B cell (primary cell): ENCODE results near the gene ADAMTSL2. TPM values are rescaled to one million over a fixed set of nuclear protein-coding genes. Genes with fewer than 3 reads are reported as not detected.

ENCODE experiments used
- ATAC-seq: fragments of 200-7000 bp; cut with Tn5 transposase; one replicate; pipeline ENCODE4 v1.10.0; 2021; ENCODE audit warnings: low read depth, mild to moderate bottlenecking, moderate number of reproducible peaks, moderate library complexity
- CTCF ChIA-PET: fragments of 350-600 bp; sonication (Branson Sonifier 250); formaldehyde crosslinking; loops from one replicate; lab custom pipeline; 2021; ENCODE audit warnings: antibody characterized with exemption, inconsistent platforms; lab: Charles Lee
- POLR2A ChIA-PET: fragments of 350-600 bp; sonication (Branson Sonifier 250); formaldehyde crosslinking; loops from one replicate; lab custom pipeline; 2021; ENCODE audit warnings: antibody characterized with exemption; lab: Charles Lee
- DNase-seq: peaks from one replicate; pipeline ENCODE4 v3.0.0; 2013
- H2AFZ ChIP-seq: 2 replicates; pipeline ENCODE4 v1.6.1; 2012; ENCODE audit warnings: mild to moderate bottlenecking, low read depth, low read length; ENCODE audit not compliant: insufficient read depth, poor library complexity, severe bottlenecking
- H3K27ac ChIP-seq, 2 donors: 1 replicate in 1 of 2; 2 replicates in 1 of 2; pipeline ENCODE4 v1.5.1; 2012 to 2013; ENCODE audit warnings: low read length in 2 of 2, mild to moderate bottlenecking in 2 of 2, moderate library complexity in 1 of 2
- H3K27me3 ChIP-seq, 4 experiments: fragments of 200-600 bp in 1 of 4; sonication (generic) in 1 of 4; replicated peaks in 1 of 4; 1 replicate in 2 of 4; 2 replicates in 2 of 4; pipeline versions ENCODE4 v1.6.1 to v1.7.0; 2013 to 2016; ENCODE audit warnings: low read length in 3 of 4, mild to moderate bottlenecking in 2 of 4, mixed read lengths in 1 of 4, moderate library complexity in 1 of 4; ENCODE audit not compliant: insufficient read depth in 4 of 4, control insufficient read depth in 3 of 4; ENCODE audit errors: control extremely low read depth in 1 of 4
- H3K36me3 ChIP-seq, 2 experiments: replicated peaks in 1 of 2; 1 replicate in 1 of 2; 2 replicates in 1 of 2; pipeline versions ENCODE4 v1.6.1 to v1.7.1; 2013; ENCODE audit warnings: low read length in 1 of 2; ENCODE audit not compliant: insufficient read depth in 2 of 2, control insufficient read depth in 1 of 2; ENCODE audit errors: control extremely low read depth in 1 of 2, extremely low read depth in 1 of 2
- H3K4me1 ChIP-seq, 2 donors: fragments of 200-600 bp in 1 of 2; sonication (generic) in 1 of 2; 1 replicate in 1 of 2; 2 replicates in 1 of 2; pipeline versions ENCODE4 v1.5.1 to v1.6.1; 2013 to 2017; ENCODE audit warnings: low read length in 2 of 2; ENCODE audit not compliant: control insufficient read depth in 2 of 2, insufficient read depth in 2 of 2
- H3K4me2 ChIP-seq: replicated peaks from 2 replicates; pipeline ENCODE3; 2012; ENCODE audit warnings: mild to moderate bottlenecking, low read depth, low read length; ENCODE audit not compliant: poor library complexity, severe bottlenecking
- H3K4me3 ChIP-seq, 5 experiments: fragments of 200-600 bp in 1 of 5; sonication (generic) in 1 of 5; 1 replicate in 3 of 5; 2 replicates in 2 of 5; pipeline versions ENCODE4 v1.5.1 to v1.7.0; 2011 to 2016; ENCODE audit warnings: low read length in 4 of 5, mild to moderate bottlenecking in 4 of 5, low read depth in 2 of 5, control low read depth in 1 of 5, moderate library complexity in 1 of 5; ENCODE audit not compliant: insufficient read depth in 1 of 5; ENCODE audit errors: control extremely low read depth in 1 of 5, extremely low read depth in 1 of 5
- H3K79me2 ChIP-seq: fragments of 200-600 bp; sonication (generic); one replicate; pipeline ENCODE4 v1.6.0; 2016; ENCODE audit warnings: low read length; ENCODE audit not compliant: control insufficient read depth, insufficient read depth
- H3K9ac ChIP-seq: fragments of 200-600 bp; sonication (generic); 2 replicates; pipeline ENCODE4 v1.6.1; 2017; ENCODE audit warnings: mild to moderate bottlenecking, low read length, moderate library complexity
- H3K9me3 ChIP-seq, 3 donors: one replicate each; pipeline versions ENCODE4 v1.6.1 to v1.7.1; 2013; ENCODE audit warnings: low read length in 2 of 3; ENCODE audit not compliant: control insufficient read depth in 2 of 3, insufficient read depth in 1 of 3; ENCODE audit errors: control extremely low read depth in 1 of 3
- H4K20me1 ChIP-seq: 2 replicates; pipeline ENCODE4 v1.6.0; 2012; ENCODE audit warnings: mild to moderate bottlenecking, low read length; ENCODE audit not compliant: insufficient read depth, control insufficient read depth, poor library complexity, severe bottlenecking
- H3K27ac Mint-ChIP-seq: one replicate; pipeline ENCODE4 v1.8.0; 2021; ENCODE audit warnings: mixed read lengths
- H3K27me3 Mint-ChIP-seq: one replicate; pipeline ENCODE4 v1.8.0; 2021; ENCODE audit warnings: mixed read lengths
- H3K4me1 Mint-ChIP-seq: one replicate; pipeline ENCODE4 v1.8.0; 2021; ENCODE audit warnings: mixed read lengths
- H3K4me3 Mint-ChIP-seq: one replicate; pipeline ENCODE4 v1.8.0; 2021; ENCODE audit warnings: mixed read lengths
- H3K9me3 Mint-ChIP-seq: one replicate; pipeline ENCODE4 v1.8.0; 2022; ENCODE audit warnings: mixed read lengths; ENCODE audit not compliant: insufficient read depth
- EZH2 ChIP-seq: IDR thresholded peaks from 2 replicates; pipeline ENCODE4 v1.6.1; 2012; ENCODE audit warnings: borderline replicate concordance, low read depth, mild to moderate bottlenecking, moderate library complexity, low read length; ENCODE audit not compliant: insufficient read depth, poor library complexity, severe bottlenecking
- WGBS: methylation state at CpG from one replicate; pipeline ENCODE4 v1.1.5; 2013; ENCODE audit warnings: missing lambda C conversion rate; ENCODE audit not compliant: insufficient coverage; 5-methylcytosine and 5-hydroxymethylcytosine counted together
- intact Hi-C: fragments of 100-400 bp; cut with micrococcal nuclease; formaldehyde crosslinking; loops from one replicate; pipeline ENCODE4 v1.10.0; 2022
- polyA plus RNA-seq: library from polyadenylated mRNA; depleted of rRNA; stranded (reverse); fragments of >200 nt; gene quantifications from 2 replicates; pipeline ENCODE4 v1.2.3, GENCODE V29; 2012
- total RNA-seq, 2 donors: library from RNA; stranded (reverse); fragments of 120-200 nt in 1 of 2; gene quantifications; 1 replicate in 1 of 2; 2 replicates in 1 of 2; pipeline versions ENCODE4 v1.2.3 to v1.2.4, GENCODE V29; 2013 to 2022
- TF ChIP-seq, protein P1 (sequence below): fragments of 200-600 bp; IDR thresholded peaks from one replicate; pipeline ENCODE4 v1.8.0; 2022; ENCODE audit warnings: antibody characterized with exemption, mild to moderate bottlenecking

The ADAMTSL2 gene
- total and polyA plus RNA-seq, 2 donors (not counting 1 experiment from before 2014, with no cell fraction given) = 0.03 TPM; not detected in 1

DNA sequence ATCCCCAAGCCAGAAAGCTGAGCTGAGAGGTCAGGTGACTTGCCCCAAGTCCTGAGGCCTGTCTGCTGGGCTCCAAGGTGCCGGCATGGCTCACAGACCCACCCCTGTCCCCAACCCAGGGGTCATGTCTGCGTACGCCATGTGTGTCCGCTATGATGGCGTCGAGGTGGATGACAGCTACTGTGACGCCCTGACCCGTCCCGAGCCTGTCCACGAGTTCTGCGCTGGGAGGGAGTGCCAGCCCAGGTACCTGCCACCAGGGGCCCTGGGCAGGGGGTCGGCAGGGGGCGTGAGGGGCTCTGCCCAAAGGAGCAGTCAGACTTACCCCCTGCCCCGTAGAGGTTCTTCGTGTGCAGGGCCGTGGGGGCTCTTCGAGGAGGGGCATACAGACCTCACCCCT is 32.3 kb downstream of the ADAMTSL2 start:
- intact Hi-C loops = no loop called here
- Histone ChIP-seq H3K79me2 (no peaks in the 10 kb centered on the region), H2AFZ (no peak overlapping the region), H3K9me3 (peaks cover 0 to 5% (median 0%) of the 10 kb centered on the region in 3 donors), H3K36me3 (no peaks in the 10 kb centered on the region), H3K27me3 (no peaks in the 10 kb centered on the region), H3K4me1 (peaks cover 0 to 5% of the 10 kb centered on the region in 2 donors), H3K27ac (no peak overlapping the region), H3K9ac (no peak overlapping the region), H3K4me3 (no peak overlapping the region), H4K20me1 (no peaks in the 10 kb centered on the region), H3K4me2 (no peak overlapping the region)
- H3K4me3 Mint-ChIP-seq = no peak overlapping the region
- H3K27ac Mint-ChIP-seq = no peak overlapping the region
- CTCF ChIA-PET = no interaction called here
- TF ChIP-seq, protein P1, sequence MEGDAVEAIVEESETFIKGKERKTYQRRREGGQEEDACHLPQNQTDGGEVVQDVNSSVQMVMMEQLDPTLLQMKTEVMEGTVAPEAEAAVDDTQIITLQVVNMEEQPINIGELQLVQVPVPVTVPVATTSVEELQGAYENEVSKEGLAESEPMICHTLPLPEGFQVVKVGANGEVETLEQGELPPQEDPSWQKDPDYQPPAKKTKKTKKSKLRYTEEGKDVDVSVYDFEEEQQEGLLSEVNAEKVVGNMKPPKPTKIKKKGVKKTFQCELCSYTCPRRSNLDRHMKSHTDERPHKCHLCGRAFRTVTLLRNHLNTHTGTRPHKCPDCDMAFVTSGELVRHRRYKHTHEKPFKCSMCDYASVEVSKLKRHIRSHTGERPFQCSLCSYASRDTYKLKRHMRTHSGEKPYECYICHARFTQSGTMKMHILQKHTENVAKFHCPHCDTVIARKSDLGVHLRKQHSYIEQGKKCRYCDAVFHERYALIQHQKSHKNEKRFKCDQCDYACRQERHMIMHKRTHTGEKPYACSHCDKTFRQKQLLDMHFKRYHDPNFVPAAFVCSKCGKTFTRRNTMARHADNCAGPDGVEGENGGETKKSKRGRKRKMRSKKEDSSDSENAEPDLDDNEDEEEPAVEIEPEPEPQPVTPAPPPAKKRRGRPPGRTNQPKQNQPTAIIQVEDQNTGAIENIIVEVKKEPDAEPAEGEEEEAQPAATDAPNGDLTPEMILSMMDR = no peak
- TF ChIP-seq EZH2 = no peak
- 93% methylated on average over 17 of the region's 17 CpGs for WGBS
- DNase-seq = no peak
- H3K4me1 Mint-ChIP-seq = peaks cover 5% of the 10 kb centered on the region
- H3K9me3 Mint-ChIP-seq = no peaks in the 10 kb centered on the region
- no peak for ATAC-seq
- POLR2A ChIA-PET = no interaction called here
- H3K27me3 Mint-ChIP-seq = peaks cover 5% of the 10 kb centered on the region

DNA sequence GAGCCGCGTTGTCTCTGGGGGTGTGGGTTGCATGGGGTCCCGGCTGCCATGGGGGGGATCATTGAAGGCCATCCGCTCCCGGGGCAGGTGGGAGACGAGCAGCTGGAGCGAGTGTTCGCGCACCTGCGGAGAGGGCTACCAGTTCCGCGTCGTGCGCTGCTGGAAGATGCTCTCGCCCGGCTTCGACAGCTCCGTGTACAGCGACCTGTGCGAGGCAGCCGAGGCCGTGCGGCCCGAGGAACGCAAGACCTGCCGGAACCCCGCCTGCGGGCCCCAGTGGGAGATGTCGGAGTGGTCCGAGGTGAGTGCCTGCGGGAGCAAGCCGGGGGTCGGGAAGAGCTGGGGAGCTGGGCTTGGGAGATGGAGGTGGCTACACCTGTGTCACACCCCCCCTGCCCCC is 33.7 kb downstream of the ADAMTSL2 start:
- H3K79me2 ChIP-seq = no peaks in the 10 kb centered on the region
- H3K4me1 ChIP-seq = peaks cover 0 to 3% of the 10 kb centered on the region in 2 donors
- H3K36me3 ChIP-seq = no peaks in the 10 kb centered on the region
- H3K9me3 Mint-ChIP-seq = no peaks in the 10 kb centered on the region
- H3K9me3 ChIP-seq = peaks cover 0 to 3% (median 0%) of the 10 kb centered on the region in 3 donors
- intact Hi-C loops = no loop called here
- ChIA-PET CTCF (no interaction called here), POLR2A (no interaction called here)
- H3K27me3 Mint-ChIP-seq = peaks cover 8% of the 10 kb centered on the region
- no peak overlapping the region for H3K9ac ChIP-seq
- WGBS = 92% methylated on average over 33 of the region's 33 CpGs
- DNase-seq = no peak
- peaks cover 0 to 6% (median 0%) of the 10 kb centered on the region in 4 experiments for H3K27me3 ChIP-seq
- no peak for TF ChIP-seq EZH2
- TF ChIP-seq, protein P1 = no peak
- H3K4me3 Mint-ChIP-seq = no peak overlapping the region
- H4K20me1 ChIP-seq = no peaks in the 10 kb centered on the region
- no peak overlapping the region for H3K27ac ChIP-seq
- ATAC-seq = no peak
- H3K4me2 ChIP-seq = no peak overlapping the region
- H3K27ac Mint-ChIP-seq = no peak overlapping the region
- H3K4me1 Mint-ChIP-seq = peaks cover 2% of the 10 kb centered on the region
- no peak overlapping the region for H3K4me3 ChIP-seq
- no peak overlapping the region for H2AFZ ChIP-seq
